ENCODE results near the gene SCAF1. TPM values are rescaled to one million over a fixed set of nuclear protein-coding genes. Genes with fewer than 3 reads are reported as not detected.

The SCAF1 gene
- total RNA-seq, 1 experiment from 2014 or later: 37.0 TPM

Other genes with a start within 250 kb of the SCAF1 start
- gene PTH2, start 218.8 kb upstream of the SCAF1 start, total RNA-seq (2014; rRNA removed; shearing (Covaris generic)): not detected in 2 replicates
- not detected in 2 replicates for gene GFY, start 216.8 kb upstream of the SCAF1 start, total RNA-seq (2014; rRNA removed; shearing (Covaris generic))
- 0.14 and 0.26 TPM in 2 replicates for gene SLC17A7, start 200.7 kb upstream of the SCAF1 start, total RNA-seq (2014; rRNA removed; shearing (Covaris generic))
- gene PIH1D1, start 190.4 kb upstream of the SCAF1 start, total RNA-seq (2014; rRNA removed; shearing (Covaris generic)): 172 and 194 TPM in 2 replicates
- 55.5 and 62.2 TPM in 2 replicates for gene ALDH16A1, start 189.0 kb upstream of the SCAF1 start, total RNA-seq (2014; rRNA removed; shearing (Covaris generic))
- 0.55 and 1.6 TPM in 2 replicates for gene FLT3LG, start 168.0 kb upstream of the SCAF1 start, total RNA-seq (2014; rRNA removed; shearing (Covaris generic))
- 4,136 and 6,335 TPM in 2 replicates for gene RPL13A, start 154.6 kb upstream of the SCAF1 start, total RNA-seq (2014; rRNA removed; shearing (Covaris generic))
- 2,449 and 2,647 TPM in 2 replicates for gene RPS11, start 145.8 kb upstream of the SCAF1 start, total RNA-seq (2014; rRNA removed; shearing (Covaris generic))
- gene FCGRT, start 129.5 kb upstream of the SCAF1 start, total RNA-seq (2014; rRNA removed; shearing (Covaris generic)): 28.5 and 36.9 TPM in 2 replicates
- gene RCN3, start 114.2 kb upstream of the SCAF1 start, total RNA-seq (2014; rRNA removed; shearing (Covaris generic)): 28.2 and 29.2 TPM in 2 replicates
- 102 and 142 TPM in 2 replicates for gene NOSIP, start 61.7 kb upstream of the SCAF1 start, total RNA-seq (2014; rRNA removed; shearing (Covaris generic))
- gene PRRG2, start 60.9 kb upstream of the SCAF1 start, total RNA-seq (2014; rRNA removed; shearing (Covaris generic)): 0.55 and 1.2 TPM in 2 replicates
- 8.2 and 10.8 TPM in 2 replicates for gene PRR12, start 51.0 kb upstream of the SCAF1 start, total RNA-seq (2014; rRNA removed; shearing (Covaris generic))
- gene RRAS, start 2.1 kb upstream of the SCAF1 start, total RNA-seq (2014; rRNA removed; shearing (Covaris generic)): 13.3 and 20.1 TPM in 2 replicates
- 107 and 108 TPM in 2 replicates for gene IRF3, start 23.6 kb downstream of the SCAF1 start, total RNA-seq (2014; rRNA removed; shearing (Covaris generic))
- 34.3 and 42.5 TPM in 2 replicates for gene BCL2L12, start 23.7 kb downstream of the SCAF1 start, total RNA-seq (2014; rRNA removed; shearing (Covaris generic))
- 690 and 848 TPM in 2 replicates for gene PRMT1, start 35.1 kb downstream of the SCAF1 start, total RNA-seq (2014; rRNA removed; shearing (Covaris generic))
- gene ADM5, start 47.4 kb downstream of the SCAF1 start, total RNA-seq (2014; rRNA removed; shearing (Covaris generic)): 1.4 and 1.8 TPM in 2 replicates
- gene CPT1C, start 48.9 kb downstream of the SCAF1 start, total RNA-seq (2014; rRNA removed; shearing (Covaris generic)): 25.8 and 28.9 TPM in 2 replicates
- 0.24 and 0.52 TPM in 2 replicates for gene TSKS, start 121.1 kb downstream of the SCAF1 start, total RNA-seq (2014; rRNA removed; shearing (Covaris generic))
- gene AP2A1, start 124.8 kb downstream of the SCAF1 start, total RNA-seq (2014; rRNA removed; shearing (Covaris generic)): 208 and 249 TPM in 2 replicates
- 48.5 and 49.5 TPM in 2 replicates for gene FUZ, start 171.1 kb downstream of the SCAF1 start, total RNA-seq (2014; rRNA removed; shearing (Covaris generic))
- gene MED25, start 176.1 kb downstream of the SCAF1 start, total RNA-seq (2014; rRNA removed; shearing (Covaris generic)): 49.3 and 53.5 TPM in 2 replicates
- 205 and 219 TPM in 2 replicates for gene PTOV1, start 208.9 kb downstream of the SCAF1 start, total RNA-seq (2014; rRNA removed; shearing (Covaris generic))
- gene PNKP, start 225.4 kb downstream of the SCAF1 start, total RNA-seq (2014; rRNA removed; shearing (Covaris generic)): 76.2 and 94.7 TPM in 2 replicates
- 7.2 and 12.9 TPM in 2 replicates for gene AKT1S1, start 235.1 kb downstream of the SCAF1 start, total RNA-seq (2014; rRNA removed; shearing (Covaris generic))
- gene TBC1D17, start 235.5 kb downstream of the SCAF1 start, total RNA-seq (2014; rRNA removed; shearing (Covaris generic)): 10.2 and 12.6 TPM in 2 replicates

All from H7 (cell line).